ENCODE data around the gene SCUBE3.

Gene SCUBE3

GRCh38 chr6:35236223-35236622 is 22.5 kb downstream of the SCUBE3 start:
- Histone ChIP-seq H3K4me3 (no peak overlapping the region), H3K27ac (no peak overlapping the region)
- DNase-seq (ENCODE audit: low spot score), result no peak
- no peak for TF ChIP-seq CTCF (IDR thresholded peaks at IDR 0.05)

- no peak for TF ChIP-seq CTCF (IDR thresholded peaks at IDR 0.05)
- Histone ChIP-seq H3K4me3 (no peak overlapping the region), H3K27ac (no peak overlapping the region)
- no peak for DNase-seq (ENCODE audit: low spot score)
These were observed 23.7 kb downstream of the SCUBE3 start for GRCh38 chr6:35237476-35237875.

- TF ChIP-seq CTCF (IDR thresholded peaks at IDR 0.05), result no peak
- no peak for DNase-seq (ENCODE audit: low spot score)
- no peak overlapping the region for H3K4me3 ChIP-seq
- H3K27ac ChIP-seq, result peak overlapping the region; percentile 48 to 73
These were observed 25.1 kb downstream of the SCUBE3 start for GRCh38 chr6:35238843-35239289.

GRCh38 chr6:35239581-35239980 is 25.8 kb downstream of the SCUBE3 start:
- H3K4me3 ChIP-seq, result no peak overlapping the region
- H3K27ac ChIP-seq, result peak overlapping the region in 1 of 2 donors; percentile 48
- TF ChIP-seq CTCF (IDR thresholded peaks at IDR 0.05), result no peak
- no peak for DNase-seq (ENCODE audit: low spot score)

- no peak overlapping the region for H3K4me3 ChIP-seq
- DNase-seq (ENCODE audit: low spot score), result no peak
- peak; percentile 79 for TF ChIP-seq CTCF (IDR thresholded peaks at IDR 0.05)
- H3K27ac ChIP-seq, result no peak overlapping the region
These were observed 27.4 kb downstream of the SCUBE3 start for GRCh38 chr6:35240838-35241801.

GRCh38 chr6:35242486-35242885 is 28.7 kb downstream of the SCUBE3 start:
- DNase-seq (ENCODE audit: low spot score), result no peak
- no peak for TF ChIP-seq CTCF (IDR thresholded peaks at IDR 0.05)
- H3K4me3 ChIP-seq, result no peak overlapping the region
- H3K27ac ChIP-seq, result no peak overlapping the region

- Histone ChIP-seq H3K4me3 (no peak overlapping the region), H3K27ac (no peak overlapping the region)
- TF ChIP-seq CTCF (IDR thresholded peaks at IDR 0.05), result no peak
- no peak for DNase-seq (ENCODE audit: low spot score)
These were observed 29.1 kb downstream of the SCUBE3 start for GRCh38 chr6:35242906-35243305.

Measured in coronary artery (tissue), 2 donors.